Fibroblast of mammary gland (primary cell): ENCODE results near the gene NCCRP1.

ENCODE experiments used
- DNase-seq: peaks from one replicate; pipeline ENCODE4 v3.0.0-alpha.2; 2010; ENCODE audit warnings: low read depth
- H3K4me3 ChIP-seq: 2 replicates; pipeline ENCODE4 v1.5.1; 2011; ENCODE audit warnings: low read depth, mild to moderate bottlenecking, low read length, moderate library complexity; ENCODE audit not compliant: control insufficient read depth
- CTCF ChIP-seq: conservative IDR thresholded peaks from 2 replicates; pipeline ENCODE4 v1.5.1; 2011; ENCODE audit warnings: low read depth, low read length, inconsistent platforms; ENCODE audit not compliant: control insufficient read depth, insufficient read depth

The NCCRP1 gene

GRCh38 chr19:39154100-39154628 is 42.6 kb upstream of the NCCRP1 start:
- H3K4me3 ChIP-seq, result no peak overlapping the region
- no peak for TF ChIP-seq CTCF

GRCh38 chr19:39154629-39155100 is 42.1 kb upstream of the NCCRP1 start:
- TF ChIP-seq CTCF, result no peak
- H3K4me3 ChIP-seq, result no peak overlapping the region
- DNase-seq, result no peak

More at GRCh38 chr19:39154100-39154628, 42.6 kb upstream of the NCCRP1 start:
- no peak for DNase-seq

- no peak overlapping the region for H3K4me3 ChIP-seq
- DNase-seq, result no peak
- no peak for TF ChIP-seq CTCF
These were observed 41.6 kb upstream of the NCCRP1 start for GRCh38 chr19:39155114-39155700.

- no peak for TF ChIP-seq CTCF
- no peak overlapping the region for H3K4me3 ChIP-seq
- DNase-seq, result no peak
These were observed 41.0 kb upstream of the NCCRP1 start for GRCh38 chr19:39155741-39156140.

- TF ChIP-seq CTCF, result no peak
- DNase-seq, result peak; percentile 43
- peak overlapping the region; percentile 39 for H3K4me3 ChIP-seq
These were observed 40.2 kb upstream of the NCCRP1 start for GRCh38 chr19:39156326-39157230.

GRCh38 chr19:39157275-39157996 is 39.3 kb upstream of the NCCRP1 start:
- no peak for TF ChIP-seq CTCF
- H3K4me3 ChIP-seq, result peak overlapping the region; percentile 39
- peak; percentile 21 for DNase-seq
